HG03354 (cell line): ENCODE measurements around the gene GCAT.
"Not testable (repeated sequence)": the region's sequence is repeated elsewhere in the genome, so short reads cannot be mapped to it uniquely, and the experiment has no call there.

ENCODE experiments used
- ATAC-seq: cut with Tn5 transposase; IDR thresholded peaks from one replicate; pipeline ENCODE4 v1.9.1; 2021; ENCODE audit warnings: mild to moderate bottlenecking; ENCODE audit not compliant: unreplicated experiment, poor library complexity, severe bottlenecking

Gene GCAT

DNA sequence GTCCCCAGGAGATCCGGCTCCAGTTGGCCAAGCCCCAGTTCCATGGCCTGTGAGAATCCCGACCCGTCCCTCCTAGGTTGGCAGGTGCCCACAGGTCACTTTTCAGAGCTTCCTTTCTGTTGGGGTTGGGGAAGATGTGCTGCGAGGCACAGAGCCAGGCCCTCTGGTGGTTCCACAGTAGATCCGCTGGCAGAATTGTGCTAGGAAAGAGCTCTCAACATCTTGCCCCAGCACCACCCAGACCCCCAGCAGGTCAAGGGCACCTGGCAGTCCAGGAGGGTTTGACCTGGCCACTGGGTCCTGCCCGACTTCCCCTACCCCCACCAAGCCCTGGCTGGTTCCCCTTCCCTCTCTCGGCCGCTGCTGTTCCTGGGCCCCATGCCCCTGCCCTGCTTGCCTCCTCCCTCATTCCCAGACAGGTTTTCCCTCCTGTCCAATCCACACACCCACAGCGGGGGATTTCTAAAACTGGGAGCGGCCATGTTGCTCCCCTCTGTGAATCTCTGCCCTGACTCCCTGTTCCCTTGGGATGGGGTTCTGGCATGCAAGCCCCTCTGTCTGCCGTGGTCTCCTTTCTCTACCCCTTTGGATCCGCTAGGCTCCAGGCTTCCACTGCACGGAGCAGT lies 26.2 kb upstream of the GCAT start:
- no peak for ATAC-seq

DNA sequence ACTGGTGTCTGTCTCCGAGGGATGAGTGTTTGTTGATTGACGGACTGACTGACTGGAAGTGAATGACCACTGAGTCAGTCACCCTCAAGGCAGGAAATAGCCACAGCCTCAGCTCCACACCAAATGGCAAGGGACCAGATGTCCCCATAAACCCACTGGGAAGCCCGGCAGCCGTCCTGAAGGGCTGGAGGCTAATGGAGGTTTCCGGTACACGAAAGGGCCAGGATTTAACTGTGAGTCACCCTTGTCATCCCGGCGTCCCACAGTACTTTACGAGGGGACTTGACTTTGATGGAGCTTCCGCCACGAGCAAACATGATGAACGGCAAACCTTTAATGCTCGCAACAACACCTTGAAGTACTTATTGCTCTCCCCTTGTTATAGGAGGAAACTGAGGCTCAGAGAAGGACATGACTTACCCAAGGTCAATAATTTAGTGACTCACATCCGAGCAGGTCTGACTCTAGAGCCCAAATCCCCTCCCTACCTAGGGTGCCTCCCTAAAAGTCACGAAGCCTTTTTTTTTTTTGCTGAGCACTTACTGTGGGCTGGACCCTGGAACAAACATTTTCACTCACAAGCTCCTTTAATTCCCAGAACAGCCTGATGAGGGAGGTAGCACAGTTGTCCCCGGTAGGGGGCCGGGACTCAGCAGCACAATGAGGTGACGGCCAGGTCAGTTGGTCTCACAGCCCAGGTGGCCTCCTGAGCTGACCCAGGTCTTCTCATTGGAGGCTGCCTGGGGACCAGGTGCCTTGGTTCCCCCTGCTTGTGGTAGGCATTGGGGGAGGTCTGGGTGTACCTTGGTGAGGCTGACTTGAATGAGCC lies 25.2 kb upstream of the GCAT start:
- no peak for ATAC-seq

DNA sequence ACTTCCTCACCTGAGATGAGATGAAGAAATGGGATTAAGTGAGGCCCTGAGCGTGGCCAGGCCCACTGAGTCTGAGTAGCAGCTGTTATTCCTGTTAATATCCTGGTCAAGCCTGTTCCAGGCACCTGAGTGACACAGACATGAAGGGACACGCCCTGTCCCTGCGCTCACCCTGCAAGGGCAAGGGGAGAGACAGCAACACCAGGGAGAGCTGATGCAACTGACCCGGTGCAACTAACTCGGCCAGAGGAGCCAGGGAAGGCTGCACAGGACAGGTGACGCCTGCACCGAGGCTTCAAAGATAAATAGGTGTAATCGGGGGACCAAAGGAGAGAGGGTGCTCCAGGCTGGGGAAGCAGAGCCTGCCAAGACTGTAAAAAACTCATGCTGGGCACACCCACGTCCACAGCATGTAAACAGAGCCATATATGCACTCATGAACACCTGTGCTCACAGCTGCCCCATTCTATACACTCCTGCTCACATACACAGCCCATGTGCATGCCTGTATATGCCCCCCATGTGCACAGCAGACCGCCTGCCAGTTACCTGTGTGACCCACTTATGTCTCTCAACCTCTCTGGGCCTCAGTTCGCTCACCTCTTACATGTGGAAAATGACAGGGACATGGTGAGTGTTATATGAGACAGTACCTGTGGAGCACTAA lies 22.8 kb upstream of the GCAT start:
- no peak for ATAC-seq

DNA sequence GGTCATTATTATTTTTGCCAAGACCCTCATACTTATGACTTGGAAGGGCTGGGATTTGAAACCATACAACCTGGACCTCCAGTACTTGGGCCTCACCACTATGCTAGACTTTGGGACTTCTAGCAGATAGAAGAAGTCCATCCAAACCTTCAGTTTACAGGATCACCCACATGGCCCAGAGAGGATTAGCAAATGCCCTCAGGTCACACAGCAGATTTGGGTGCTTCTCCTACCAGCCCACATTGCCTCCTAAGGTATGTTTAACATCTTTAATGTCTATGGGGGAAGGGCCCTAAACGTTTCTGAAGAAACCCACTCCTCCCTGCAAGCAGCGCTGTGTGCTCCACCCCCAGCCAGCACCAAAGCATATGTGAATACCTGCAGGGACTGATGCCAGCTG lies 17.5 kb upstream of the GCAT start:
- ATAC-seq = no peak

DNA sequence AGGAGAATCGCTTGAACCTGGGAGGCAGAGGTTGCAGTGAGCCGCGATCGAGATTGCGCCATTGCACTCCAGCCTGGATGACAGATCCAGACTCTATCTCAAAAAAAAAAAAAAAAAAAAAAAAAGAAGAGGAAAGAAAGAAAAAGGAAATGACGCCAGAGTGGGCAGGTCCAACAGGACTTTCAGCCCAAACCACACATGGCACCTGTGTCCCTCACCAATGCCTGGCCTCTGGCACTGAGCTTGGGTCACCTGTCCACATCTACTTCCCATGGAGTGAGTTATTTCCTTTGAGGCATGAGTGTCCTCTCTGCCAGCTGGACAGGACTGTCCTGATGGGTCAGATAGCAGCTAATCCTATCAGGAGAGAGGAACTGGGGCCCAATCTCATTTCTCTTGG lies 15.2 kb upstream of the GCAT start:
- ATAC-seq = no peak

DNA sequence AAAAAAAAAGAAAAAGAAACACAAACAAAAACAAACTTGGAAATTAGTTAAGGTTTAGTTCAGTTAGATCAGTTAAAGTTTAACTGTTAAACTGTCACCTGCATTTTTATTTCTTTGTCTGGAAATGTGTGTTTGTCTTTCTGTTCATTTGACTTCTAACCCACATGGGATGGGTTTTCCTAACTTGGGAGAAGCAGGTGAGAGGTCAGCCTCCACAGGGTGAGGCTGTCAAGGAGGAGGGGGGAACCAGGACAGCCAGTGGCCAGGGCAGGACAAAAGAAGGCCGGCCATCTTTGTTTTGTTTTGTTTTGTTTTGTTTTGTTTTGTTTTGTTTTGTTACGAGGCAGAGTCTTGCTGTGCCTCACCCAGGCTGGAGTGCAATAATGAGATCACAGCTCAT lies 13.4 kb upstream of the GCAT start:
- ATAC-seq = no peak

DNA sequence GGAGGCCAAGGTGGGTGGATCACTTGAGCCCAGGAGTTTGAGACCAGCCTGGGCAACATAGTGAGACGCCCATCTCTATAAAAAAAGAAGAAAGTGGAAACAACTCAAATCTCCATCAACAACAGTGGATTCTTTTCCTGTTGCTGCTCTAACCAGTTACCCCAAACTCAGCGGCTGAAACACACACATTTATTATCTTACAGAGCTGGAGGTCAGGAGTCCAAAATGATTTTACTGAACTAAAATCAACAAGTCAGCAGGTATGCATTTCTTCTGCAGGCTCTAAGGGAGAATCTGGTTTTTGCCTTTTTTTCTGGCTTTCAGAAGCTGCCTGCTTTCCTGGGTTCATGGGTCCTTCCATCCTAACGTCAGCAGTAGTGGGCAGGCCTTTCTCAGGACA lies 11.7 kb upstream of the GCAT start:
- no peak for ATAC-seq

DNA sequence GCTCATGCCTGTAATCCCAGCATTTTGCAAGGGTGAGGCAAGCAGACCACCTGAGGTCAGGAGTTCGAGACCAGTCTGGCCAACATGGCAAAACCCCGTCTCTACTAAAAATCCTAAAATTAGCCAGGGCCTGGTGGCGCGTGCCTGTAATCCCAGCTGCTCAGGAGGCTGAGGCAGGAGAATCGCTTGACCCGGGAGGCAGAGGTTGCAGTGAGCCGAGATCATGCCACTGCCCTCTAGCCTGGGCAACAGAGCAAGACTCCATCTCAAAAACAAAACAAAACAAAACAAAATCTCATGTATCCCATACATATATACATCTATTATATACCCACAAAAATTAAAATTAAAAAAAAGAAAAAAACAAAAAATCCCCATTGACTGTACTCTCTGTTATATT lies 10.5 kb upstream of the GCAT start:
- ATAC-seq = not testable (repeated sequence)

DNA sequence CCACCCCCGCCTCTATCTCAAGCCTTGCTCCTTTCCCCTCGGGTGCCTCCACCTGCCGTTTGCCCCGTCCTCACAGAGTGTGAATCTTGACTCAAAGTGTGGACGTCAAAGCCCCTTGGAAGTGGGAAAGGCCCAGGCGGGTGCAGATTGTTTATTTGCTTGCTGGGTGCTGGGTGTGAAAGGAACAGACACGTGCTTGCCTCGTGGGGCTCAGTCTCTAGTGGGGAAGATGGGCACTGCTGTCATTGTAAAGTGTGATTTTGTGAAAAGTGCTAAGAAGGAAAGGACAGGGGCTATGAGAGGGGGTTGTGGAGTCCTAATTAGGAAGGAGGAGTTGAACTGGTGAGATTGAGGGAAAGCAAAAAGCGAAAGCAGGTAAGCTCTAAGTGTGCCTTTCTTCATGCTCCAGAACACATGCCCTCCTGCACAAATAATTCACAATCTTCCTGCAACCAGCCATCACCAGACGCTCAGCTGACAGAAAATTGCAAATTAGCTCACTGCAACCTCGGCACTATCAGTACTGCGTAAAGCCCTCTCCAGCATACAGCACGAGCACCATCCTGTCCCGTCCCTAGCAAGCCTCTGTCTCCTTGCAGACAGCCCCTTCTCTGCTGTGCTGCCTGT lies 9.7 kb upstream of the GCAT start:
- ATAC-seq = no peak

DNA sequence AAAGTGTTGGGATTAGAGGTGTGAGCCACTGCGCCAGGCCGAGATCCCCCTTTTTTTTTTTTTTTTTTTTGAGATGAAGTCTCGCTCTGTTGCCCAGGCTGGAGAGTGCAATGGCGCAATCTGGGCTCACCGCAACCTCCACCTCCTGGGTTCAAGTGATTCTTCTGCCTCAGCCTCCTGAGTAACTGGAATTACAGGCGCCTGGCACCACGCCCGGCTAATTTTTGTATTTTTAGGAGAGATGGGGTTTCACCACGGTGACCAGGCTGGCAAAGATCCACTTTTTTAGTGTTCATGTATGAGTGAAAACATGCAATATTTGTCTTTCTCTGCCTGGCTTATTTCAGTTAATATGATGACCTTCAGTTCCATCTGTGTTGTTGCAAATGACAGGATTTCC lies 7.8 kb upstream of the GCAT start:
- ATAC-seq = not testable (repeated sequence)

DNA sequence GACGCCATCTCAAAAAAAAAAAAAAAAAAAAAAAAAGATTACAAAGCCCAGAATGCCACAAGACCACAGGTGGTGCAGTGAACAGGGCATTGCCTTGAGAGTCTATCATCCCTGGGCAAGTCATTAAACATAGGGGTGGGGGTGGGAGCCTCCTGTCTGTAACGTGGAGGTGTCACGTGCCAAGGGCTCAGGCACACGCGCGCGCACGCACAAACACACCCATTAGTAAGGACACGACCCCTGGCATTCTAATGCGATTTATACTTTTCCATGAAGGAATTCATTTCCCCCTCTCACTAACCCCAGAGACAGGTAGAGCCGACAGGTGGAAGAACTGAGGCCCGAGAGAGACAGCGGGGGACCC lies 5.8 kb upstream of the GCAT start:
- no peak for ATAC-seq

DNA sequence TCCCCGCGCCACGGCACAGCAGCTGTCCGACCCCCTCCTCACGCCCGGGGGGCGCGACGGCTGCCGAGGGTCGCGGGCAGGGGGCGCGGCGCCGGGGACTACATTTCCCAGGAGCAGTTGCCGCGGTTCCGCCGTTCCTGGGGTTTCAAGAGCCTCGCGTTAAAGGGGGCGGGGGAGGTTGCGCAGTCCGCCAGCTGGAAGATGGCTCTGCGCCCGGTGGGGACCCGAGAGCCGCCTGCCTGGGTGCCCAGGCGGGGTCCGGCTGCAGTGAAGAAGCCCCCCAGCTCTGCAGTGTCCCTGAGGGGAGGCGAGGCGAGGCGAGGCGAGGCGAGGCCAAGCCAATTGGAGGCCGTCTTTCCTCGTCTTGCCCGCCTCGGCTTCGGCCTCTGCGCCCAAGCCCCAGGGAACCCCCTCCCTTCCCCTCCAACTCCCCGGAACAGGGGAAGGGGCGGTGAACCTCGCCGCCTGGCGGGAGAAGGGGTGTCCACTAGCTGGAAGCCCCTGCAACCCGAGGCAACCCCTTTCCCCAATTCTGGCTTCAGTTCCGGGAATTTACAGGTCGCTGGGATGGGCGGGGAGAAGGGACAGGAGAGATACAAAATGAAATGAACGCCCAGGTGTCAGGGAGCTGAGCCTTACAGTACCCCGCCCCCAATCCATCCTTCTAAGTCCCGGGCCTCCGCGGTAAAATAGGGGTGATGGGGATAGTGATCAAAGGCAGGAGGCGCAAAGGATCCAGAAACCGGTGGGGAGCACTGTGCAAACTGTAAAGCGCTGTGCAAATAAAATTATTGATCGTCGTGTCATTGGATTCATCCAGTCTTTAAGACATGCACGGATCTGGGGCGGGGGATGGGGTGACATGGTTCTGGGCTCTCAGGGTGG lies 5.2 kb upstream of the GCAT start:
- no peak for ATAC-seq

DNA sequence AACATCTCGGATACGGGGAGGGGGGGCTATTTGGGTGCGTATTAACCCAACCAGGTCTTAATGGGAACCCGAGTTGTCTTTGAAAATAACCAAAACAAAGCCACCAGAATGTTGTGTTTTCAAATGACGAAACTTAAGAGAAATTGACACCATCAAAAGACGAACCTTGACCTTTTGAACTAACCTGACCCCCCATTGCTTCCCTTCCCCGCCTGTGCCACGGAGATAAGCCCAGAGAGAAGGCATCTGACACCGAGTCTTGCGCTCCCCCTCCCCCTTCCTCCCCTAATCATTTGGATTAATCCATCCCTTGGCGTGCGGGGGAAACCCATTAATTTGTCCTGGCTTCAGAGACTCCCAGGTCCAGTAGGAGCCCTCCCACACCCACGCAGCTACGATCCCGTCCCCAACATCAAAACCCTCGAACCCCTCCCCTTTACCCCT lies 4.5 kb upstream of the GCAT start:
- no peak for ATAC-seq

DNA sequence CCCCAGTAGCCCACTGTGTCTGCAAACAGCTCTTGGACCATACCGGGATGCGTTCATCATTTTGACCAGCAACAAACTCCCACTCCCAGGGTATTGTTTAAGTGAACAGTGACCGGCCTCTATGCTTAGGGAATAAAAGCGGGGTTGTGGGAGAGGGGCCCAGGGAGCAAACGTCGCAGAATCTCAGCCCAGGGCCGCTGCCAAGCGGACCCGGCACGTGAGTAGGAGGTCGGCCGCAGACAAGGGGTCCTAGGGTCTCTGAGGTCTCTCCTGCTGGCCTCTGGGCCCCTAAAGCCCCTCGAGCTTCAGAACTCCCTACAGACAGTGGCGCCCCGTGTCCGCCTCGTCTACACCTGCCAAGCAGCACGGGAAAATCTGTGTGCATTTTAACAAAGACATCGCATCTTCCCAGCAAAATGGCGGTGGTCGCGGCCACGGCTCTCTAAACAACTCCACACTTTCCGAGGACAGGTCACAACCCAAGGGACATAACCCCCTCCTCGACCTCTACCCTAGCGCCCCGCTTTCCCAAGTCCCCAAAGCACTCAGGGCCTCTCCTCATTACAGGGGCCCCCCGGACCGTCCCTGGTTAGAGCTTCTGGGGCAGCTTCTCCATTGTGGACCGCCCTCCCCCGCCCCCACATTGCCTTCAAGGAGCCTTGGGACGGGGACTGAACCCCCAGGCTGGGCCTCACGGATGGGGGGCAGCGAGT lies 3.9 kb upstream of the GCAT start:
- ATAC-seq = no peak

DNA sequence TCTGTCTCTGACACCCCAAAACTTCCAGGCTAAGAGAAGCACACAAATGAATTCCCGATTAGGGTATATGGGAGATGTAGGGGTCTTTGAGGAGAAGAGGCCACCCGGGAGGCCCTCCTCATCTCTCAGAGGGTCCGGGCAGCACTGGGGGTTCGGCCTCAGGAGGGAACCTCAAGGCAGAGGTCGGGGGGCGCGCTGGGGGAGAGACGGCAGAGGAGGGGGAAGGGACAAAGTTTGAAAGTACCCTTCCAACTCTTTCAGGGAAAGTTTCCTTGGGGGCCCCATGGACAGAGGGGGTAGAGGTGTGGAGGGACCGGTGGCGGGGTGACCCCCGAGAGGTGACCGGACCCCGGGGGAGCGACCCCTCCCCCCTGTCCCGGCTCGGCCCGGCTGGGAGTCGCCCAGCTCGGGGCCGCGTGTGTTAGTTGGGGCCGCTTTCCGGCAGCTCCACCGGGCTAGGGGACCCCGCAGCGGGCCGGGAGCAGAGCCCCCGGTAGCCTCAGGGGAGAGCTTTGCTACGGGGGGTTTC lies 3.3 kb upstream of the GCAT start:
- no peak for ATAC-seq

DNA sequence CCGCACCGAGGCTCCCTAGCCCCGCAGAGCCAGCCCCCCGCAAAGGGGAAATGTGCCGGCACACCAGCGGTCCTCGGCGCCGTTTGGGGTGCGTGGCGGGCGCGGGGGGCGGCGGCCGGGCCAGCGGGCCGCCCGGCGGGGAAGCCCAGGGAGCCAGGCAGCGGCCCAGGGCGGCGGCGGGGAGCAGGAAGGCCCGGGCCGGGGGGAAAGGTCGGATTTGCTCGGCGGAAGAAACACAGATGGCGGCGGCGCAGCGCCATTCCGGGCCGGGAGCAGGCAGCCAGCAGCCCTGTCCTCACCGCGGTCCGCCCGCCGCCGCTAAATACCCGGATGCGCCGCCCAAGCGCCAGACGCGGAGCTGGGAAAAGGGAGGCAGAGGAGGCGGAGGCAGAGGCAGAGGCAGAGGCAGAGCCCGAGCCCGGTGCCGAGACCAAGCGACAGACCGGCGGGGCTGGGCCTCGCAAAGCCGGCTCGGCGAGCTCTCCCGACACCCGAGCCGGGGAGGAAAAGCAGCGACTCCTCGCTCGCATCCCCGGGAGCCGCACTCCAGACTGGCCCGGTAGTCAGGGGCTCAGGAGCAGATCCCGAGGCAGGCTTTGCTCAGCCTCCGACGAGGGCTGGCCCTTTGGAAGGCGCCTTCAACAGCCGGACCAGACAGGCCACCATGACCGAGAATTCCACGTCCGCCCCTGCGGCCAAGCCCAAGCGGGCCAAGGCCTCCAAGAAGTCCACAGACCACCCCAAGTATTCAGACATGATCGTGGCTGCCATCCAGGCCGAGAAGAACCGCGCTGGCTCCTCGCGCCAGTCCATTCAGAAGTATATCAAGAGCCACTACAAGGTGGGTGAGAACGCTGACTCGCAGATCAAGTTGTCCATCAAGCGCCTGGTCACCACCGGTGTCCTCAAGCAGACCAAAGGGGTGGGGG lies 2.6 kb upstream of the GCAT start:
- ATAC-seq = no peak

DNA sequence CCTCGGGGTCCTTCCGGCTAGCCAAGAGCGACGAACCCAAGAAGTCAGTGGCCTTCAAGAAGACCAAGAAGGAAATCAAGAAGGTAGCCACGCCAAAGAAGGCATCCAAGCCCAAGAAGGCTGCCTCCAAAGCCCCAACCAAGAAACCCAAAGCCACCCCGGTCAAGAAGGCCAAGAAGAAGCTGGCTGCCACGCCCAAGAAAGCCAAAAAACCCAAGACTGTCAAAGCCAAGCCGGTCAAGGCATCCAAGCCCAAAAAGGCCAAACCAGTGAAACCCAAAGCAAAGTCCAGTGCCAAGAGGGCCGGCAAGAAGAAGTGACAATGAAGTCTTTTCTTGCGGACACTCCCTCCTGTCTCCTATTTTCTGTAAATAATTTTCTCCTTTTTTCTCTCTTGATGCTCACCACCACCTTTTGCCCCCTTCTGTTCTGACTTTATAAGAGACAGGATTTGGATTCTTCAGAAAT lies 1.9 kb upstream of the GCAT start:
- ATAC-seq = no peak
